HG02642 (cell line): ENCODE data around the gene CAMK1G.

Experiments
- ATAC-seq: cut with Tn5 transposase; IDR thresholded peaks from one replicate; pipeline ENCODE4 v1.9.1; 2021; ENCODE audit warnings: mild to moderate bottlenecking; ENCODE audit not compliant: unreplicated experiment, poor library complexity

The CAMK1G gene

DNA sequence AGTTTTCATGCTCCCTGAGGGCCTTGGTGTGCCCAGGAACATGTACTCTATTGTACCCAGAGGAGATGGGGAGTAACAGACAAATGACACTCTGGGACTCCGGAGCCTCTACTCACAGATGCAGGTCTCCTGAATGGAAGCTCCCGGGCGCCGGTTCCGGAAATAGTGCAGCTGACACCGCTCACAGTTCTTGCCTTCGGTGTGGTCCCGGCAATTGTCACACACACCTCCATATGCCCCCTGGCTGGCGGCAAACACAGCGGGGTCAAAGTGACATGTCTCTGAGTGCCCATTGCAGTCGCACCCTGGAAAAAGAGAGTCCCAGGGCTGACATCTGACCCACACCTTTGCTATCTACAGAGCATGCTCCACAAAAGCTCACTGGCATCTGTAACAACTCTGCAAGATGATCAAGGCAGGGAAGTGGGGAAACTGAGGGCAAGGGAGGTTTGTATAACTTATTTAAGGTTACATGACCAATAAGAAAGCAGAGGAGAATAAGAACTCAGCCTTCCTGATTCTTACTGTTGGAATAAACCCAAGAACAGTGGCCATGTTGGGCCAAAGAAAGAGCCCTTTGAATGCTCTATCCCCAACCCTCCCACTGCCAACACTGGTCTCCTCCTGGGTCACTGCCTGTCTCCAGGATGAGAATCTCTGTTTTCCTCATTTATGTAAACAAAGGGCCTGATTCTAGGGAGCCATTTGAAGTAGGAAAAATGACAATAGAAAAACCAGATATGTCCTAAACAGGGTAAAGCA lies 46.3 kb downstream of the CAMK1G start:
- no peak for ATAC-seq

GRCh38 chr1:209630383-209631225 lies 47.1 kb downstream of the CAMK1G start:
- ATAC-seq: no peak

DNA sequence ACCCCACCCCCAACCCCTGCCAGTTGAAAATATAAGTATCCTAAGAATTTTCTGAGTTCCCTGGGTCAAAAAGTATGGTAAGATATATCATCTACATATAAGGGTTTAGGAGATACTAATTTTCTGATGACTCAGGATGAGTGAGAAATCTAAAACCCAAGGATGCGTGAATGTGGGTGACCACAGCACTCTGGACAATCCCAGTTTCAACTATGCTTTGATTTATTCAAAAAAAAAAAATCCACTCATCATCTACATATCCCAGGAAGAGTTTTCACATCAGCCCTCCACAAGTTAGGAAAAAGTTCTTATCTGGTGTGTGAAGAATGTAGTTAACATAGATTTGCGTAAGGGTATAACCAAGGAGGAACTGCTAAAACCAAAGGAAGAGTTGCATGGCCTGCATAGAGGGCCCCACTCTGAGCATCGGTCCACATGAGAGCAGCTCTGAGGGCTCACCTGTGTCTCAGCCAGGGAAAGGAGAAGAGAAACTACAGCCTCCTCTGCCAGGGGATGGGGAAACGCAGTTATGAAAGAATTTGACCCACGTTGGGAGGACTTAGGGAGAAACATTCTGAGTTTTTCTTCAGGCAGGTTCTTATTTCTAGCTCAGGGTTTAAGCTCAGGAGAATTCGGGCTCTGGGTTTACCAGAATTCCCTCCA lies 50.0 kb downstream of the CAMK1G start:
- ATAC-seq: no peak

- ATAC-seq: no peak
These were observed 50.7 kb downstream of the CAMK1G start for GRCh38 chr1:209634005-209634737.

DNA sequence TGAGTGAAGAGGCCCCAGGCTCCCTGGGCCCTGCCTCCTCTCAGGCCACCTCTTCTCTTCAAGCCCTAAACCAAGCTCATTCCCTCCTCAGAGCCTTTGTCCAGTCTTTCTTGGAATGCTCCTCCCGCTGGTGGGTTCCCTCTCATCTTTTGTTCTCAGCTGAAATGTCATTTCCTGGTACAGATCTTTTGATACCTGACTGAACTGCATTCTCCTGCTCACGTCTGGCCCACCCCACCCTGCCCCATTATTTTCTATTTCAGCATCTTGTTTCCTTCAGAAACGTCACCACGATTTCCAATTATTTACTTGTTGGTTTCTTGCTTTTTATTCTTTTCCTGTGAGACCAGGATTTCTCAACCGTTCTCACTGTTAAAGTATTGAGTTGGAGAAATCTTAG lies 52.3 kb downstream of the CAMK1G start:
- ATAC-seq: no peak

GRCh38 chr1:209641832-209642172 lies 58.3 kb downstream of the CAMK1G start:
- no peak for ATAC-seq

GRCh38 chr1:209642816-209643215 lies 59.3 kb downstream of the CAMK1G start:
- no peak for ATAC-seq

GRCh38 chr1:209643285-209644020 lies 59.9 kb downstream of the CAMK1G start:
- no peak for ATAC-seq

DNA sequence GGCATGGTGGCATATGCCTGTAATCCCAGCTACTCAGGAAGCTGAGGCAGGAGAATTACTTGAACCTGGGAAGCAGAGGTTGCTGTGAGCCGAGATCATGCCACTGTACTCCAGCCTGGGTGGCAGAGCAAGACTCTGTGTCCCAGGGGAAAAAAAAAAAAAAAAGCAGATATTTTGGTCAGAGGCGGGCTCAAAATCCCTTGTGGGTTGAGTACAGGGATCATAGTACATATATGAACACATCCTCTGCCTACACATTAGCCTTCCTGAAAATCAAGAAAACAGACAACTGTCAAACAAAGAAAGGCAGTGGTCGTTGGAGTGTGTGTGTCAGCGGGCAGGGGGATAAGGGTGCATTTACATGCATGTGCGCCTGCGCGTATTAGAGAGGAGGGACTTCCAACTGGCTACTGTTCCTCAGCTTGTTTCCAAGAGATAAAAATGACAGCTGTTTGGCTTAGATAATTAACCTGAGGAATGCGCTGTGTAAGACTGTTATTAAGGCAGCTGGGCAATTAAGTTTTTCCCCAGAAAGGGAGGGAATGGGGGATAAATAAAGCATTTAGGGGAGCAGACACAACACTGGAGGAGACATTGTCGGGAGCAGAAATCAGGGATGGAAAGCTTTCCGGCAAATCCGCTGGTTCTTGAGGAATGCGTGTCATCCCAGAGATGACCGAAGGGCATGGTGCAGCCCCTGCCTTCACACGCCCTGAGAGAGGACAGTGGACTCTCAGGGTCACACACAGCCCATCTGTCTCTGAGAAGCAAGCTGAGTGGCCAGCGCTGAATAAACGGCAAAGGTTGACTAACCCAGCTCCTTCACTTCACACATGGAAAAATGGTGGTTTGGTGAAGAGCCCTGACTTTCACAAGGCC lies 62.3 kb downstream of the CAMK1G start:
- no peak for ATAC-seq

- ATAC-seq: no peak
These were observed 63.0 kb downstream of the CAMK1G start for GRCh38 chr1:209646558-209646957.

GRCh38 chr1:209647156-209647555 lies 63.6 kb downstream of the CAMK1G start:
- ATAC-seq: no peak

- no peak for ATAC-seq
These were observed 64.8 kb downstream of the CAMK1G start for GRCh38 chr1:209648346-209648745.

DNA sequence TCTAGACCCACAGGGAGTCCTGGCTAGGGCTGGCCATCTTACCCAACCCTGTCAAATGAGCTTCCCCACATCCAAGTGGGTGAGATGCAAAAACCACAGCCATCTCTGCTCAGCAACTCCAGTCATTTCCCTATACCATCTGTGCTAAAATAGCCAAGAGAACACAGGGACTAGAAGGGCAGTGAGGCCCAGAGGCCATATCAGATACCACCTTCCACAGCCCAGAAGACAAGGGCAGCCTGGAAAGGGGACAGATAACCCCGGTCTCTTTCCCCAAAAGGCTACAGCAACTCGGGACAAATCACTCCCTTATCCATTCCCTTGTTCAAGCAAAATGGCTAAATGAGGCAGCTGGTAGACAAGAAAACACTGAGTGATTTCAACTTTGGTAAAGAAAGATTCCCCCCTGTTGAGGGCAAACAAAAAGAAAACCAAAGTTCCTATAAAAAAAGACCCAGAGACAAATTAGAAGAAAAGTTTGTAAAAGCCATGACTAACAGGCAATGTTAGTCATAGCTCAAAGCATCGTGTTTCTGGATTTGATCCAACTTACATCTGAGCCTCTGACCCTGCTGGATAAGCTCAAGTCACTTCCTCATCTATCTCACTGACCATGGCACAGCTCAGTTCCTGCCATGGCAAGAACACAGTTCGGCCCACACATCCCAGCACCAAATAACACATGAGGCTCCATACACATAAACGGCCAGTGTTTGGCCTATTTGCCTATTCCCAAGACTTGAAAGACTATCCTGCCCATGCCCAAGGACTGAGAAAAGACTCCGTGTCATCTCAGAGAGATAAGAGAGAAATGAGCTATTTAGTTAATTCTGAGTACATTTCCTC lies 65.6 kb downstream of the CAMK1G start:
- ATAC-seq: no peak

DNA sequence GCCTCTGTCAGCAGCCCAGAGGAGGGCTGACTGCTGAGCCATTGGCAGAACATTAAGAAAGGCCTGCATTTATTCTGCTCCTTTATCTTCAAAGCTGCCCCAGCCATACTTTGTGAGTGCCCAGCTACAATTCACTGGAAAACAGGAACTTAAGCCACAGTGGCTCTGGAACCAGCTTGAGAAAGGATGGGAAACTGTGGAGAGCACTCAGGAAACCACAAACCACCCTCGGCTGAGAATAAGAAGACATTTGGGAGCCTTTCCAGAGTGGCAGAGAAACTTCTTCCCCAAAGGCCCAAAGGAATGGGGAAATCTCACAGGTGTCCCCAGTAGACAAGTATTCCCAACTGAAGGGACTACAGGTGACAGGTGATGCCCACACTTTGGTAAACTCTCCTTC lies 66.9 kb downstream of the CAMK1G start:
- ATAC-seq: no peak

DNA sequence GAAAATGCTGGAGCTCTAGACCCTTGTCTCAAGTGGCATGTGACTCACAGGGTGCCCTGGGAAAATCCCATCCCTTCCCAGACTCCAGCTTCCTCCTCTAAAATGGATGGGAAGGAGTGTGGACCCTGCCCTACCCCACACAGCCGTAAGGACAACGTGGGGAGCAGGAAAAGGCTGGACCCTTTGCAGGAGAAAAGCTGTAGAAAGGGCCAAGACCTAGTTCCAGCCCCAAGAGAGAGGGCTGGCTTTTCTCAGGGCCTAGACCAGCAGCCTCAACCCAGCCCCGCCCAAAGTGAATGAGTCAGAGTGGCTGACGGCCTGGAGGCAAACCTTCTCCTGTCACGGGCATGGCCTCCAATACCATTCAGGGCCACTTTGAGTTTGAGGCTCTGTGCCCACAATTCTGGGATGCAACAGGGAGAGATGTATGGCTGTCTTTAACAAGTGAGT lies 67.6 kb downstream of the CAMK1G start:
- ATAC-seq: peak; percentile 64

DNA sequence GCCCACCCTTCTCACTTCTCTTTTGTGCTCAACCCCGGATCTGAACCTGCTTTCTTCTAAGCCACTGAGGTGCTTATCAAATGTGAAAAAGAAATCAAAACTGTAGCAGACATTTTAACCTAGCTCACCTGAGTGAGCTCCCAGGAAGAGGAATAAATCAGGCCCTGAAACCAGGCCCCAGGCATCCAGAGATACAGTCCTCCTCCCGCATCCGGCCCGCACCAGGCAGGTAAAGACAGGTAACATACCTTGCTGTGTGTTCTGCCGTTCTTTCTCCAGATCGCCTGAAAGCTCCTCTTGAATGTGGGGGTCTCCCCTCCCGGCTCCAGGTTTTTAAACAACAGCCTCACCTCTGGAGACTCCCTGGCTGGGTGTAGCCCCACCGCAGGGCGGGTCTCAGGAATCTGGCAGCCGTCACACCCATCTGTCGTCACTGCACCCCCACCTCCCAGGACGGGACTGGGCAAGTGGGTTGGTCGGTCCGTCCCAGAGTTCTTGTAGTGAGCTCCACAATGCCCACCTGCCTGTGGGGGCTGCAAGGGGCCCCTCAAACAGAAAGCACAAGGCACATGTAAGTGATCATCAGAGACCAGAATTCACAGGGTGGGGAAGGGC lies 68.7 kb downstream of the CAMK1G start, which contains the start of gene LAMB3:
Gene LAMB3, minus strand, starts transcription at position 305 of the 615 bp plus-strand sequence. CDS start 1,481 bp downstream, outside the sequence.
- ATAC-seq: no peak

DNA sequence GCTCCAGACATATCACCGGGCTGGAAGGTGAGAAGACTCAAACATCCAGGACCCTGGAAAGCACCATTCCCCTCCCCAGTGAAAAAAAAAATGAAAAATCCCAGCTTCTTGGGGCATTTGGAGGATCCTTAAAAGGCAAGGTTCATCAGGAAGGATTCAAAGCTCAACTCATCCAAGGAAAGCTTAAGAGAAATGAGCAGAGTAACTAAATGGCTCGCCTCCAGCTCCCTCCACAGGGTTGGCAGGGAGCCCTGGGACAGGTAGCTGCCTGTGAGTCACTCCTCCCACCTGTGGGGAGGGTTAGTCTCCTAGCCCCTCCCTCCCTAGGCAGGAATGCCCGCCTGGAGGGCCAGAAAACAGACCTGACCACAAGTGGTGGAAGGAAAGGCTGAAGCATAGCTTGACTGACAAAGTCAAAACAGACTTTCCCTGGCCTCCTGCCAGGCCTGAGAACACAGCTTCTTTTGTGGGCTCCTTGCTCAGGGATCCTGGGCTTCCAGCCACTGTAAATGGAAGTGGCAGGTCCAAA lies 69.4 kb downstream of the CAMK1G start:
- peak; percentile 42 for ATAC-seq
